ENCODE measurements around the gene SRR.

DNA sequence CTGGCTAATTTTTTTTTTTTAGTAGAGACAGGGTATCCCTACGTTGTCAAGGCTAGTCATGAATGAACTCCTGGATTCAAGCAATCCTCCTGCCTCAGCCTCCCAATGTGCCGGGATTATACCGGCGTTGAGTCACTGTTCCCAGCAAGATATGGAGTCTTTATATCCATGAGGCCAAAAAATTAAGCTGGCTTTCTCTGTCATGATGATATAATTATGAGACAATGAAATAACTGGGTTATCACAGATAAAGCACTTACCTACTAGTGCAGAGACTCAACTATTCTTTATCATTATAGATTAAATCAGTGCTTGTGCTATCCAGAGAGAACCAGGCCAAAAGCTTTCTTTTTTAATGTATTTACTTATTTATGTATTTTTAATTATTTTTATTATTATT is 36.4 kb upstream of the SRR start:
- no peak for TF ChIP-seq POLR2AphosphoS5 (IDR thresholded peaks at IDR 0.05; ENCODE audit: low read depth, low read length)
- TF ChIP-seq TAF1 (IDR thresholded peaks at IDR 0.05; ENCODE audit: low read depth, low read length): no peak
- no peak for TF ChIP-seq POLR2A (IDR thresholded peaks at IDR 0.05; ENCODE audit: low read depth, low read length)
- TF ChIP-seq PAX5 (IDR thresholded peaks at IDR 0.05; ENCODE audit: insufficient read depth, low read length, severe bottlenecking): no peak
